GM12872 (cell line): ENCODE data around the gene FBXO41.

ENCODE experiments used
- CTCF ChIP-seq: IDR thresholded peaks from 3 replicates; pipeline ENCODE4 v1.5.1; 2011; ENCODE audit warnings: low read depth, mild to moderate bottlenecking, low read length, moderate library complexity; ENCODE audit not compliant: insufficient read depth

FBXO41 gene

GRCh38 chr2:73214120-73215035 lies 69.9 kb downstream of the FBXO41 start, which contains the start of gene SMYD5:
Gene SMYD5 (plus strand): TSS chr2:73214245. CDS start chr2:73214267, 22 bp downstream.
- TF ChIP-seq CTCF: no peak

GRCh38 chr2:73212448-73213176 lies 71.7 kb downstream of the FBXO41 start:
- TF ChIP-seq CTCF: peak; percentile 98

DNA sequence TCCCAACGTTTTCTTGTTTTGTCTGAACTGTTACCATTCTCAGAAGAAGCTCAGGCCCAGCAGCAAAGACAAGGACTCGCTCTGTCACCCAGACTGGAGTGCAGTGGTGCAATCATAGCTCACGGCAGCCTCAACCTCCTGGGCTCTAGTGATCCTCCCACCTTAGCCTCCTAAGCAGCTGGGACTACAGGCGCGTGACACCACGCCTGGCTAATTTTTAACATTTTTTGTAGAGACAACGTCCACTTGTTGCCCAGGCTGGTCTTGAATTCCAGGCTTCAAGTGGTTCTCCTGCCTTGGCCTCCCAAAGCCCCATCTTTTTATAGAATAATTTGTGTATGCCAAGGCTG lies 72.2 kb downstream of the FBXO41 start:
- no peak for TF ChIP-seq CTCF

- TF ChIP-seq CTCF: no peak
Measured at GRCh38 chr2:73210696-73211095, 73.6 kb downstream of the FBXO41 start.

DNA sequence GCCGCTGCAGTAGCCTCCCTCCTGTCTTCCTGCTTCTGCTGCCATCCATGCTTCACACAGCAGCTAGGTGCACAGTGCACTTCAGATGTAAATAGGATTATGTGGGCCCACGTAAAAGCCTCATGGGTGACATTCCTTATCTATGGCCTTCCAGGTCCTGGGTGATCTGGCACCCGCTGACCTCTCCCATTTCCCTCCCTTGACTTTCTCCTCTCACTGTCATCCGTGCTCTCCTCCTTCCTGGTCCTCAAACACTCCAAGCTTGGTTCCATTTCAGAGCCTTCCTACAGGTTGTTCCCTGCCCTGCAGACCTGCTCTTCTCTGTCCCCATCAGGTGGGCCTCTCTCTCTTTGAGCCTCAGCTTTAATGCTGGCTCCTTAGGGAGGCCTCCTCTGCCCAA lies 74.3 kb downstream of the FBXO41 start:
- no peak for TF ChIP-seq CTCF

DNA sequence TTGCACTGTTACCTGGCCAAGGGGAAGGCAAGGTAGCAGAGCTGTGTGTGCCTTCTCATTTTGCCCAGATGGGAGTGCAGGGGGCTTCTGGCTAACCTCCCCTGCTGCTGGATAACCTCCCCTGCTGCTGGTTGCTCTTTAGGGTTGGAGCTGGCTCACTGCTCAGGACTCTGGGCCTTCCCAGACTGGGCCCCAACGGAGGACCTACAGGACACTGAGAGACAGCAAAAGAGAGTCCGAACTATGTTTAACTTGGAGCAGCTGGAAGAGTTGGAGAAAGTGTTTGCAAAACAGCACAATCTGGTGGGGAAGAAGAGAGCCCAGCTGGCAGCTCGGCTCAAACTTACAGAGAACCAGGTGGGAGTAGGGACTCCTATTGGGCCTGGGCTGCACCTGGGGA lies 76.0 kb downstream of the FBXO41 start:
- no peak for TF ChIP-seq CTCF

GRCh38 chr2:73205611-73206010 lies 78.7 kb downstream of the FBXO41 start:
- TF ChIP-seq CTCF: no peak
